SU-DHL-6 (cell line): ENCODE results near the gene NRG3.

Experiments
- H2AFZ ChIP-seq: fragments of 200-600 bp; sonication (generic); 2 replicates; pipeline ENCODE4 v1.6.1; 2014; ENCODE audit warnings: low read depth, mild to moderate bottlenecking, moderate library complexity, mixed read lengths, antibody characterized with exemption, low read length; ENCODE audit not compliant: severe bottlenecking
- H3F3A ChIP-seq: fragments of 200-600 bp; shearing (Covaris generic); 2 replicates; pipeline ENCODE4 v1.6.0; 2016; ENCODE audit warnings: antibody characterized with exemption, mild to moderate bottlenecking; ENCODE audit not compliant: insufficient read depth
- H3K27ac ChIP-seq: fragments of 200-600 bp; sonication (generic); 2 replicates; pipeline ENCODE4 v1.5.1; 2016; ENCODE audit warnings: low read depth, mild to moderate bottlenecking, low read length, moderate library complexity, mixed read lengths
- H3K27me3 ChIP-seq: fragments of 200-600 bp; sonication (generic), shearing (Covaris generic); 2 replicates; pipeline ENCODE4 v1.6.0; 2014; ENCODE audit warnings: mild to moderate bottlenecking, low read length
- H3K36me3 ChIP-seq: fragments of 200-600 bp; sonication (generic); 2 replicates; pipeline ENCODE4 v1.6.1; 2014; ENCODE audit warnings: mild to moderate bottlenecking, low read length, mixed read lengths
- H3K4me2 ChIP-seq: fragments of 300-600, 200-600 bp; shearing (Covaris generic), sonication (generic); 2 replicates; pipeline ENCODE4 v1.6.0; 2014; ENCODE audit warnings: low read length, low read depth, mild to moderate bottlenecking; ENCODE audit not compliant: poor library complexity, severe bottlenecking
- H3K4me3 ChIP-seq: fragments of 200-600 bp; sonication (generic); 2 replicates; pipeline ENCODE4 v1.5.1; 2014; ENCODE audit warnings: antibody characterized with exemption, low read length, mild to moderate bottlenecking, mixed read lengths; ENCODE audit not compliant: insufficient read depth, poor library complexity, severe bottlenecking
- H3K79me2 ChIP-seq: fragments of 200-600 bp; sonication (generic); 2 replicates; pipeline ENCODE4 v1.6.1; 2014; ENCODE audit warnings: mild to moderate bottlenecking, low read length, moderate library complexity; ENCODE audit not compliant: insufficient read depth
- H3K9ac ChIP-seq: fragments of 200-600 bp; sonication (generic); 2 replicates; pipeline ENCODE4 v1.7.0; 2014; ENCODE audit warnings: mild to moderate bottlenecking, low read length
- H3K9me2 ChIP-seq: fragments of 200-600 bp; sonication (generic); replicated peaks from 2 replicates; pipeline ENCODE4 v1.6.1; 2014; ENCODE audit warnings: low read length; ENCODE audit not compliant: insufficient read depth
- H3K9me3 ChIP-seq: fragments of 200-600 bp; sonication (generic); 2 replicates; pipeline ENCODE4 v1.6.1; 2014; ENCODE audit warnings: low read length, mixed read lengths; ENCODE audit not compliant: insufficient read depth
- H4K20me1 ChIP-seq: fragments of 200-600 bp; sonication (generic); 2 replicates; pipeline ENCODE4 v1.6.1; 2014; ENCODE audit warnings: low read depth, mild to moderate bottlenecking, antibody characterized with exemption, low read length, moderate library complexity, mixed read lengths
- EZH2phosphoT487 ChIP-seq: fragments of 200-600 bp; sonication (generic), shearing (Covaris generic); conservative IDR thresholded peaks from 2 replicates; pipeline ENCODE4 v1.6.1; 2018; ENCODE audit warnings: mild to moderate bottlenecking, antibody characterized with exemption, low read length, moderate library complexity, mixed read lengths
- TF ChIP-seq, protein P1 (sequence below): fragments of 200-600 bp; sonication (generic); IDR thresholded peaks from one replicate; pipeline ENCODE4 v1.5.1; 2017; ENCODE audit warnings: antibody characterized with exemption, mild to moderate bottlenecking, low read length, moderate library complexity; ENCODE audit not compliant: insufficient read depth, poor library complexity, severe bottlenecking

NRG3 gene

DNA sequence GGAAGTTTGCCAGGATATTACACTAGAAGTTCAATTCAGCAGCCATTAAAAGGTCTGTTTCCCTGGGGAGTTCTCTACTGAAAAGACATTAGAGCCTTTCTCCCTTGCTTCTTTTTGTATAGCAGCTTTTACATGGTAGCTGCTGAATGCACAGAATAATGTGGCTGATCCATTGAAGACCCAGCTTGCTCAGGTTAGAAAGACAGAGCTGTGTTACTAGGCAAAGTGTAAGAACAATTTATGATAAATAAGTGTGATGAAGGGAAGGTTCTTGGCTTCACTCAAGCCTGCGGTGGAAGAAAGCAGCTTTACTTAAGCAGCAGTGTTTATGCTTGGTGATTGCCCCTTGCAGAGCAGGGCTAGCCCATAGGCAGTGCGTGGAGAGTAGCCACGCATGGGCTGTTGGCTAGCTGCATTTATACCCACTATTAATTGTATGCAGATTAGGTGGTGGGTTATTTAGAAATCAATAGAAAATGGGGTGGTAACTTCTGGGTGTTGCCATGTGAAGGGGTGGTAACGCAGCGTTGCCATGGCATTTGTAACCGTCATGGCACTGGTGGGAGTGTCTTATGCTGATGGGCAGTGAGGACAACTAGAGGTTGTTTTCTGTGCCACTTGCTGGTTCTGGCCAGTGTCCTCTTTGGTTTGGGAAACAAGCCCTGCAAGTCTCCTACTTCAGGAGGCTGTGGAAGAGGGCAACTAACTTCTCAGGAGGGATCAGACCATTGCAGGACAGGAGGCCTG is 942.9 kb downstream of the NRG3 start:
- H3K4me3 ChIP-seq: no peak overlapping the region
- no peaks in the 10 kb centered on the region for H4K20me1 ChIP-seq
- no peaks in the 10 kb centered on the region for H3K79me2 ChIP-seq
- H3K9me3 ChIP-seq: no peaks in the 10 kb centered on the region
- no peaks in the 10 kb centered on the region for H3K36me3 ChIP-seq
- H3K9me2 ChIP-seq: no peaks in the 10 kb centered on the region
- H2AFZ ChIP-seq: no peak overlapping the region
- TF ChIP-seq EZH2phosphoT487: no peak
- TF ChIP-seq, protein P1, sequence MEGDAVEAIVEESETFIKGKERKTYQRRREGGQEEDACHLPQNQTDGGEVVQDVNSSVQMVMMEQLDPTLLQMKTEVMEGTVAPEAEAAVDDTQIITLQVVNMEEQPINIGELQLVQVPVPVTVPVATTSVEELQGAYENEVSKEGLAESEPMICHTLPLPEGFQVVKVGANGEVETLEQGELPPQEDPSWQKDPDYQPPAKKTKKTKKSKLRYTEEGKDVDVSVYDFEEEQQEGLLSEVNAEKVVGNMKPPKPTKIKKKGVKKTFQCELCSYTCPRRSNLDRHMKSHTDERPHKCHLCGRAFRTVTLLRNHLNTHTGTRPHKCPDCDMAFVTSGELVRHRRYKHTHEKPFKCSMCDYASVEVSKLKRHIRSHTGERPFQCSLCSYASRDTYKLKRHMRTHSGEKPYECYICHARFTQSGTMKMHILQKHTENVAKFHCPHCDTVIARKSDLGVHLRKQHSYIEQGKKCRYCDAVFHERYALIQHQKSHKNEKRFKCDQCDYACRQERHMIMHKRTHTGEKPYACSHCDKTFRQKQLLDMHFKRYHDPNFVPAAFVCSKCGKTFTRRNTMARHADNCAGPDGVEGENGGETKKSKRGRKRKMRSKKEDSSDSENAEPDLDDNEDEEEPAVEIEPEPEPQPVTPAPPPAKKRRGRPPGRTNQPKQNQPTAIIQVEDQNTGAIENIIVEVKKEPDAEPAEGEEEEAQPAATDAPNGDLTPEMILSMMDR: no peak
- H3K27ac ChIP-seq: no peak overlapping the region
- H3K9ac ChIP-seq: no peak overlapping the region
- H3F3A ChIP-seq: no peaks in the 10 kb centered on the region
- H3K27me3 ChIP-seq: no peaks in the 10 kb centered on the region
- H3K4me2 ChIP-seq: no peak overlapping the region

GRCh38 chr10:82821043-82821442 is 946.0 kb downstream of the NRG3 start:
- Histone ChIP-seq H3F3A (no peaks in the 10 kb centered on the region), H3K27me3 (no peaks in the 10 kb centered on the region), H3K9me3 (no peaks in the 10 kb centered on the region), H3K27ac (no peak overlapping the region), H4K20me1 (no peaks in the 10 kb centered on the region), H3K36me3 (no peaks in the 10 kb centered on the region), H3K79me2 (no peaks in the 10 kb centered on the region), H2AFZ (no peak overlapping the region), H3K4me3 (no peak overlapping the region), H3K9me2 (no peaks in the 10 kb centered on the region), H3K4me2 (no peak overlapping the region), H3K9ac (no peak overlapping the region)
- TF ChIP-seq EZH2phosphoT487: no peak
- TF ChIP-seq, protein P1: no peak

- no peak for TF ChIP-seq EZH2phosphoT487
- TF ChIP-seq, protein P1: no peak
- Histone ChIP-seq H3K79me2 (no peaks in the 10 kb centered on the region), H3K27me3 (no peaks in the 10 kb centered on the region), H3F3A (no peaks in the 10 kb centered on the region), H3K9me3 (no peaks in the 10 kb centered on the region), H3K4me2 (no peak overlapping the region), H3K27ac (no peak overlapping the region), H2AFZ (no peak overlapping the region), H3K36me3 (no peaks in the 10 kb centered on the region), H3K9me2 (no peaks in the 10 kb centered on the region), H4K20me1 (no peaks in the 10 kb centered on the region), H3K9ac (no peak overlapping the region), H3K4me3 (no peak overlapping the region)
These were observed 951.1 kb downstream of the NRG3 start for GRCh38 chr10:82826132-82826531.
